Fibroblast of lung (primary cell): ENCODE measurements around the gene HOXD9.
A peak's percentile ranks its signal among the peaks of the same experiment; 100 is the strongest.

Source experiments
- CTCF ChIP-seq, 2 donors: IDR thresholded peaks in 1 of 2; conservative IDR thresholded peaks in 1 of 2; 1 replicate in 1 of 2; 2 replicates in 1 of 2; pipeline ENCODE4 v1.5.1; 2011 to 2012; ENCODE audit warnings: low read length in 2 of 2, control low read depth in 1 of 2, inconsistent platforms in 1 of 2, low read depth in 1 of 2, mild to moderate bottlenecking in 1 of 2
- EZH2 ChIP-seq: IDR thresholded peaks from 2 replicates; pipeline ENCODE4 v1.5.1; 2012; ENCODE audit warnings: low read length, control low read depth, mild to moderate bottlenecking; ENCODE audit errors: missing control alignments

- TF ChIP-seq CTCF (conservative IDR thresholded peaks at IDR 0.05 in 1 of 2, IDR thresholded peaks at IDR 0.05 in 1 of 2; ENCODE audit: low read depth in 1 of 2, low read length in 2 of 2) = no peak
- TF ChIP-seq EZH2 = peak; percentile 74
Measured at GRCh38 chr2:176172007-176172894, 49.7 kb downstream of the HOXD9 start.
